SK-N-MC (cell line): ENCODE data around the gene RRBP1.

ENCODE experiments used
- EZH2 ChIP-seq: fragments of 200-600 bp; sonication (generic); IDR thresholded peaks from one replicate; pipeline ENCODE4 v1.6.1; 2017; ENCODE audit warnings: antibody characterized with exemption
- FOXP2 ChIP-seq: optimal IDR thresholded peaks from 2 replicates; pipeline ENCODE3; 2011; ENCODE audit warnings: mild to moderate bottlenecking, moderate library complexity; ENCODE audit not compliant: insufficient read depth; ENCODE audit errors: extremely low read length, control extremely low read depth
- POLR2AphosphoS5 ChIP-seq: IDR thresholded peaks from 2 replicates; pipeline ENCODE4 v1.6.1; 2012; ENCODE audit warnings: mild to moderate bottlenecking, low read depth, low read length, borderline replicate concordance

DNA sequence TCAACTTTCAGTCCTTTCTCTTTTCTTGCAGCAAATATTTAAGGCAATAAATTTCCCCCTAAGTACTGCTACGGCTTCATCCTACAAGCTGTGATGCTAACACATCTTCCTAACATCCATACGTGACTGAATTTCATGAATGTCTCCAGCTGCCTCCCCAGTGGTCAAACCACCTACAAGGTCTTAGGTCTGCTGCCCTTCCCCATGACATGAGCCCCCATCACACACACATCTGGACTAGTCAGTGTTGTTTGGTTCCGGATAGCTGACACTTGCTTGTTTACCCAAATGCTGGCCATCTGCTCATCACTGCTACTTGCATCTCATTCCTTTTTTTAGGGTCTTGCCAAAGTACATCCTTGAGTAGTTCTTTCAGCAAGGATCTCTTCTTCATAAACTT, 14.6 kb downstream of the RRBP1 start:
- TF ChIP-seq EZH2 (no peak), POLR2AphosphoS5 (no peak), FOXP2 (no peak)
